ENCODE results near the gene NDUFB10.

DNA sequence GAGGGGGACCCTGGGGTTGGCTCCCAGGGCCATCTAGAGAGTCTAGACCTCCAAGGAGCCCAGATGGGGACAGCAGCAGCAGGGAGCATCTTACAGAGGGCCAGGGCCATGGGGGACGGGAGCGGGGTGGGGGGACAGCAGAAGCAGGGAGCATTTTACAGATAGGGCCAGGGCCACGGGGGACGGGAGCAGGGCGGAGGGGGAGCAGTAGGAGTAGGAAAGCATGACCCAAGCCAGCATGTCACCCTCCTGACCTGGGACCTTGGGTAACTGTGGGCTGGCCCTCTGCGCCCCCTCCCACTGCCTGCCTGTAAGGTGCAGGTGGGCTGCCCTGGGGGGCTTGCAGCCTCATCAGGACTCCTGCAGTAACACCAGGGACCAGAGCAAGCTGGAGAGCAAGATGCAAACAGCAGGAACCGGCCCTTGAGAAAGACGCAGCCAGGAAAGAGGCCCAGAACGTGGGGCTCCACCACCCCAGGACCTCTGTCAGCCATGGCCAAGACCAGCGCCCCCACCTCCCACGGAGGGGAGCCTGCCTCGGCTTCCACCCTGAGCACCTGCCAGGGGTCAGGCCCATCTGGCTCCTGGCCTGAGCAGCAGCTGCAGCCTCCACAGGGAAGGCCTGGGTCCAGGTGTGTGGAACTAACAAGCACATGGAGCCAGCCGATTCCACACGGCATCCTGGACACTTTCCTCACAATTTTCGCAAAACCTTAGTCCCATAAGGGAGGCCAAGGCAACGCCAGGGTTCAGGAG, 47.9 kb downstream of the NDUFB10 start:
- TF ChIP-seq, protein P1, sequence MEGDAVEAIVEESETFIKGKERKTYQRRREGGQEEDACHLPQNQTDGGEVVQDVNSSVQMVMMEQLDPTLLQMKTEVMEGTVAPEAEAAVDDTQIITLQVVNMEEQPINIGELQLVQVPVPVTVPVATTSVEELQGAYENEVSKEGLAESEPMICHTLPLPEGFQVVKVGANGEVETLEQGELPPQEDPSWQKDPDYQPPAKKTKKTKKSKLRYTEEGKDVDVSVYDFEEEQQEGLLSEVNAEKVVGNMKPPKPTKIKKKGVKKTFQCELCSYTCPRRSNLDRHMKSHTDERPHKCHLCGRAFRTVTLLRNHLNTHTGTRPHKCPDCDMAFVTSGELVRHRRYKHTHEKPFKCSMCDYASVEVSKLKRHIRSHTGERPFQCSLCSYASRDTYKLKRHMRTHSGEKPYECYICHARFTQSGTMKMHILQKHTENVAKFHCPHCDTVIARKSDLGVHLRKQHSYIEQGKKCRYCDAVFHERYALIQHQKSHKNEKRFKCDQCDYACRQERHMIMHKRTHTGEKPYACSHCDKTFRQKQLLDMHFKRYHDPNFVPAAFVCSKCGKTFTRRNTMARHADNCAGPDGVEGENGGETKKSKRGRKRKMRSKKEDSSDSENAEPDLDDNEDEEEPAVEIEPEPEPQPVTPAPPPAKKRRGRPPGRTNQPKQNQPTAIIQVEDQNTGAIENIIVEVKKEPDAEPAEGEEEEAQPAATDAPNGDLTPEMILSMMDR (IDR thresholded peaks at IDR 0.05), result no peak
- no peak for TF ChIP-seq POLR2A (IDR thresholded peaks at IDR 0.05)

Data from right lobe of liver (tissue), 4 donors.